GM21619 (cell line): ENCODE results near the gene CLCF1.
A peak's percentile ranks its signal among the peaks of the same experiment; 100 is the strongest.
"Not testable (repeated sequence)": the region's sequence is repeated elsewhere in the genome, so short reads cannot be mapped to it uniquely, and the experiment has no call there.

Source experiments
- ATAC-seq: cut with Tn5 transposase; IDR thresholded peaks from one replicate; pipeline ENCODE4 v1.9.1; 2021; ENCODE audit not compliant: unreplicated experiment

The CLCF1 gene

DNA sequence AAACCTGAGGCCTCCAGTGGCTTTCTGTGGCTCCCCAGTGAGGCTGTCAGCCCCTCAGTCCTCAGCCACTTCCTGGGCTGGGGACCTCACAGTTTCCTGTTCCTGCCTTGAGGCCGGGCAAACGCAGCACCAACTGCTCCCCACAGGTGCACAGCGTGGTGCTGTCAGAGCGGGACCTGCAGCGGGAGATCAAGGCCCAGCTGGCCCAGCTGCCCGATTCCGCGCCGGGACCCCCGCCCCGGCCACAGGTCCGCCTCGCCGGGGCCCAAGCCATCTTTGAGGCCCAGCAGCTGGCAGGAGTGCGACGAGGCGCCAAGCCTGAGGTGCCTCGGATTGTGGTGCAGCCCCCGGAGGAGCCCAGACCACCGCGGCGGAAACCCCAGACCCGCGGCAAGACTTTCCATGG is 35.9 kb upstream of the CLCF1 start:
- ATAC-seq, result peak; percentile 53

GRCh38 chr11:67408437-67409200 is 35.2 kb upstream of the CLCF1 start:
- ATAC-seq, result no peak

DNA sequence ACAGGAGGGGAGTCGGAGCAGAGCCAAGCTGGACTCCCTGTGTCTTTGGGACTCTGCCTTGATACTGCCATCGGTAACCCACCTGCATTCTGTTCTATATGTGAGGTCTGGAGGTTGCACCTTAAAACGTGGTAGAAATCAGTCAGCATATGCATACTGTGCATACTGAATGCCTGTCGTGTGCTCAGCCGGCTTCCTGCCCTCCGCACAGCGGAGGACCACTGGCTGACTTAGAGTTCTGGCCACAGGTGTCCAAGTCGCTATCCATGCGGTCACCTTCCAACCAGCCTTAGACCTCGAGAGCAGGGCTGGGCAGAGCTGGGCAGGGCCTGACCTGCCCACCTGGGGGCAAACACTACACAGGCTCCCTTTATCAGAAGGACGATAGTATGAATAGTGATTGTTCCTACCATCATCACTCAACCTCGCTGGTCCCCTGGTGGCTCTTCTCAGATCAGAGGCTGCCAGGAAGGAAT is 34.3 kb upstream of the CLCF1 start:
- no peak for ATAC-seq

DNA sequence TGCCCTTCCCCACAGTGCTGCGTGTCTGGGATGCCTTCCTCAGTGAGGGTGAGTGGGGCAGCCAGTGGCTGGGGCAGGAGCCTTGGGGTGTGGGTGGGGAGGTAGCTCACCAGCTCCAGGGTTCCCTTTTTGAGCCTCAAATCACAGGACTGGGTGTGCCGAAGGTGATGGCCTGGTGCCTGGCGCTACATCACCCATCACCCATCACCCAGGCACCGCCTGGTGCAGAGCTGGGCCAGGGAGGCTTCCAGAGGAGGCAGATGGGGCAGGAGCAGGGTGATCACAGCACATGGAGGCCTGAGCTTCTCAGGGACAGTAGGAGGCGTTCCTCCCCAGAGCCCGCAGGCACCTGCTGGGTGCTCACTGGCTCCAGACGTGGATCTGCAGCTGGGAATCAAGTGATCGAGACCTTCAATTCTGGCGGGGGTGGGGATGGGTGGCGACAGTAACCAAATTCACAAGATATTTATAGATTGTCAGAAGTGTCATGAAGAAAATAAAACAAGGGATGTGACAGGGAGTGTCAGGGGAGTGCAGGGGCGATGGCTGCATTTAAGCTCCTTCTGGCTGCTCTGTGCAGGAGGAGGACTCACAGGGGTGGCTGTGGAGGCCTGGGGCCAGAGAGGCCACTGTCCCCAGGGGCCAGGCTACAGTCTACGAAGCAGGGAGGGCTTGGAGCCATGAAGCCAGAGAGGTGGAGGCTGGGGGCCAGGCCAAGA is 33.7 kb upstream of the CLCF1 start:
- no peak for ATAC-seq

DNA sequence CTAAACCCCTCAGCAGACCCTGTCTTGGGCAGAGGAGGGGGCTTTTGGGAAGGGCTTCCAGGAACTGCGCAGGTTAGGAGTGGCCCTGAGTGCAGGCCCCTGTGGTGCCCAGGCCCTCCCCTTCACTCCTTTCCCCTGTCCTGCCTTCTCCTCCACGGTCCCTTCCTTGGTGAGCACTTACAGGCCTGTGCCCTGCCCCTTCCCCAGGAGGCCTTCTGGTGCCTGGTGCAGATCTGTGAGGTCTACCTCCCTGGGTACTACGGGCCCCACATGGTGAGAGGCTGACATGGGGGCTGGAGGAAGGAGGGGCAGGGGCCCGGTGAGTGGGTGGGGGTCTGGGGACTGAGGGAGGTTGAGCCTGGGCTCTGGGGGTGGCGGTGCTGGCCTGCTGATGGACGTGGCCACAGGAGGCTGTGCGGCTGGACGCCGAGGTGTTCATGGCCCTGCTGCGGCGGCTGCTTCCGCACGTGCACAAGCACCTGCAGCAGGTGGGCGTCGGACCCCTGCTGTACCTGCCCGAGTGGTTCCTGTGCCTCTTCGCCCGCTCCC is 33.1 kb upstream of the CLCF1 start:
- no peak for ATAC-seq

GRCh38 chr11:67405688-67406339 is 32.4 kb upstream of the CLCF1 start:
- no peak for ATAC-seq

GRCh38 chr11:67405196-67405567 is 31.8 kb upstream of the CLCF1 start:
- ATAC-seq, result no peak

- ATAC-seq, result no peak
Measured at GRCh38 chr11:67404515-67405195, 31.3 kb upstream of the CLCF1 start.

DNA sequence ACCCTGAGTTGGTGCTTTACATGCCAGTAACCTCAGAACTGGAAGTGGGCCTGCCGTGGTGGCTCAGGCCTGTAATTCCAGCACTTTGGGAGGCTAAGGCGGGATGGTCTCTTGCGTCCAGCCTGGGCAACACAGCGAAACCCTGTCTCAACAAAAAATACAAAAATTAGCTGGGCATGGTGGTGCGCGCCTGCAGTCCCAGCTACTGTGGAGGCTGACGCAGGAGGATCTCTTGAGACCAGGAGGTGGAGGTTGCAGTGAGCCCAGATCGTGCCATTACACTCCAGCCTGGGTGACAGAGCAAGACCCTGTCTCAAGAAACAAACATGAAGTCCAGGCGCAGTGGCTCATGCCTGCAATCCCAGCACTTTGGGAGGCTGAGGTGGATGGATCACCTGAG is 29.7 kb upstream of the CLCF1 start:
- ATAC-seq, result not testable (repeated sequence)

- not testable (repeated sequence) for ATAC-seq
Measured at GRCh38 chr11:67402192-67402839, 28.9 kb upstream of the CLCF1 start.

DNA sequence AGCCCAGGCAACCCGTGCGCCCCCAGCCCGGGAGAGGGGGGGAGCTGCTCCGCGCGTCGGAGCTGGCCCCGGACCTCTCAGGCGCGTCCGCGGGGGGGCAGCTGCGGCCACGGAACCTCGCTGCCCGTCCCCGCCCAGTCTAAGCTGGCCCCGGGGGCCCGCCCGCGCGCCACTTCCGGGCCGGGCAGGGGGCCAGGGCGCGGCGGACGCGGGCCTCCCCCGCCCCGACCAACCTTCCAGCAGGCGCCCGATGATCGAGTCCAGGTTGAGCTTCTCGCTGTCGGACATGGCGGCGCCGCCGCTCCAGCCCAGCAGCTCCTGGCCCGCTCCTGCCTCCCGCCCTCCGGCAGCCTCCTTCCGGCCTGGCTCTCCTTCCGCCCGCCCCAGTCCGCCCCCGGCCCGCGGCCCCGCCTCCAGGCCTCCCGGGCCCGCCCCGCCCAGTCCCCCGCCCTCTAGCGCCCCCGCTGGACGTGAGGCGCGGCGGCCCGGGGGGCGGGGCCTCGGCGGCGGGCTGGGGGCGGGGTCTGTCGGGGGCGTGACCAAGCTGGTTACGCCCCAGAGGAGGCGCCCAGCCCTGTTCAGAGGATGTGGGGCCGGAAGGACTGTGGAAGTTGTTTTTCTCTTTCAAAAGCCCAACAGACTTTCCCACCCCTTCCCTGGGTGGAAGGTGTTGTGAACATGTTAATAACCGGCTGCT is 28.2 kb upstream of the CLCF1 start, which contains the start of gene PPP1CA:
Gene PPP1CA (minus strand): TSS at position 364 of the 697 bp plus-strand sequence. CDS start 76 bp downstream, at position 288.
- ATAC-seq, result peak; percentile 51

- ATAC-seq, result peak; percentile 12
Measured at GRCh38 chr11:67400942-67401494, 27.6 kb upstream of the CLCF1 start.

DNA sequence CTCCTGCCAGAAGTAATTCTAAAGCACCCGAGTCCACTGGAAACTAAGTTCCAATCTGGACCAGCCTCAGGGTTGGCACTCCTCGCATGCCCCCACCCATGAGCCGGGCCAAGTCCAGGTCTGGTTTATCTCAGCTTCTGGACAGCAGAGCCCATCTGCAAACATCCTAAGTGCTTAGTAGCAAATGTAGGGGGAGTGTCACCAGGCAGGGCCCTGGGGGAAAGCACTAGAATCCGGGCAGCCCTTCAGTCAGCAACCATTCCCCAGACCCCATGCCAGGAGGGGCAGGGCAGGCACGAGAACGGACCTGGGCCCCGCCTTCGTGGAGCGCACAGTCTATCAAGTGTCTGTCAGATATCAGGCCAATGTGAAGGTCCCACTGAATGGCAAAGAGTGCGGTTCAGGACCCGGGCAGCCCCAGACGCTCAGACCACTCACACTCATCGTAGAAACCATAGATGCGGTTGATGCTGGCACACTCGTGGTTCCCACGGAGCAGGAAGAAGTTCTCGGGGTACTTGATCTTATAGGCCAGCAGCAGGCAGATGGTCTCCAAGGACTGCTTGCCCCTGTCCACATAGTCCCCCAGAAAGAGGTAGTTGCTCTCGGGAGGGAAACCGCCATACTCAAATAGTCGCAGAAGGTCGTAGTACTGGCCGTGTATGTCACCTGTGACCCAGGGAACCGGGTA is 27.0 kb upstream of the CLCF1 start:
- ATAC-seq, result no peak

- no peak for ATAC-seq
Measured at GRCh38 chr11:67398661-67399563, 25.5 kb upstream of the CLCF1 start.

GRCh38 chr11:67397986-67398660 is 24.7 kb upstream of the CLCF1 start:
- ATAC-seq, result no peak

- ATAC-seq, result no peak
Measured at GRCh38 chr11:67397536-67397935, 24.1 kb upstream of the CLCF1 start.
